GM23338 (cell line): Measurements from ENCODE around the gene SELP. TPM values are rescaled to one million over a fixed set of nuclear protein-coding genes. Genes with fewer than 3 reads are reported as not detected.

Experiments
- ATAC-seq: fragments of 200-7000 bp; cut with Tn5 transposase; 3 replicates; pipeline ENCODE4 v1.9.1; 2020
- DNase-seq: peaks from one replicate; pipeline ENCODE4 v3.0.0-alpha.2; 2015; ENCODE audit warnings: low spot score
- H2AFZ ChIP-seq: fragments of 200-600 bp; sonication (generic); 2 replicates; pipeline ENCODE4 v1.8.0; 2016; ENCODE audit warnings: antibody characterized with exemption, mild to moderate bottlenecking, moderate library complexity
- H3F3A ChIP-seq: fragments of 200-600 bp; sonication (generic); replicated peaks from 2 replicates; pipeline ENCODE4 v1.8.0; 2017; ENCODE audit warnings: antibody characterized with exemption, mixed run types, low read depth
- H3K27ac ChIP-seq: fragments of 200-600 bp; sonication (generic); 2 replicates; pipeline ENCODE4 v1.6.1; 2016; ENCODE audit warnings: low read depth
- H3K27me3 ChIP-seq: fragments of 200-600 bp; sonication (generic); 2 replicates; pipeline ENCODE4 v1.8.0; 2016; ENCODE audit warnings: mild to moderate bottlenecking, mixed run types, moderate library complexity; ENCODE audit not compliant: insufficient read depth
- H3K36me3 ChIP-seq: fragments of 200-600 bp; sonication (generic); 2 replicates; pipeline ENCODE4 v1.8.0; 2016; ENCODE audit warnings: mild to moderate bottlenecking; ENCODE audit not compliant: insufficient read depth
- H3K4me1 ChIP-seq: fragments of 200-600 bp; sonication (generic); 2 replicates; pipeline ENCODE4 v1.8.0; 2016; ENCODE audit warnings: mild to moderate bottlenecking, moderate library complexity; ENCODE audit not compliant: insufficient read depth
- H3K4me2 ChIP-seq: fragments of 200-600 bp; sonication (generic); 2 replicates; pipeline ENCODE4 v1.7.1; 2017; ENCODE audit warnings: mixed run types
- H3K4me3 ChIP-seq: fragments of 200-600 bp; sonication (generic); 2 replicates; pipeline ENCODE4 v1.6.1; 2016; ENCODE audit warnings: mixed run types
- H3K79me2 ChIP-seq: fragments of 200-600 bp; sonication (generic); replicated peaks from 2 replicates; pipeline ENCODE4 v1.8.0; 2017; ENCODE audit warnings: mild to moderate bottlenecking; ENCODE audit not compliant: insufficient read depth
- H3K9me2 ChIP-seq: fragments of 200-600 bp; sonication (generic); 2 replicates; pipeline ENCODE4 v1.8.0; 2017; ENCODE audit not compliant: insufficient read depth
- H4K20me1 ChIP-seq: fragments of 200-600 bp; sonication (generic); replicated peaks from 2 replicates; pipeline ENCODE4 v1.8.0; 2017; ENCODE audit warnings: mild to moderate bottlenecking; ENCODE audit not compliant: insufficient read depth
- H3K27ac Mint-ChIP-seq: 2 replicates; pipeline ENCODE4 v1.8.0; 2020; ENCODE audit warnings: inconsistent platforms, mild to moderate bottlenecking, moderate library complexity, mixed read lengths
- H3K27me3 Mint-ChIP-seq: 3 replicates; pipeline ENCODE4 v1.8.0; 2022; ENCODE audit warnings: low read depth, mild to moderate bottlenecking, moderate library complexity, mixed read lengths, inconsistent platforms; ENCODE audit not compliant: insufficient read depth, poor library complexity
- H3K36me3 Mint-ChIP-seq: 3 replicates; pipeline ENCODE4 v1.8.0; 2021; ENCODE audit warnings: low read depth, mild to moderate bottlenecking, inconsistent platforms, moderate library complexity, mixed read lengths
- H3K4me1 Mint-ChIP-seq: 3 replicates; pipeline ENCODE4 v1.8.0; 2020; ENCODE audit warnings: mild to moderate bottlenecking, inconsistent platforms, mixed read lengths
- H3K4me3 Mint-ChIP-seq: 3 replicates; pipeline ENCODE4 v1.8.0; 2021; ENCODE audit warnings: moderate library complexity, mild to moderate bottlenecking, inconsistent platforms, mixed read lengths
- H3K9me3 Mint-ChIP-seq: 3 replicates; pipeline ENCODE4 v1.8.0; 2020; ENCODE audit warnings: moderate library complexity, mild to moderate bottlenecking, inconsistent platforms, mixed read lengths
- CREB1 ChIP-seq: fragments of 250-450 bp; sonication (Bioruptor Pico); IDR thresholded peaks from 2 replicates; pipeline ENCODE4 v1.5.0; 2020; ENCODE audit warnings: low read depth, mild to moderate bottlenecking, moderate library complexity
- EZH2phosphoT487 ChIP-seq: fragments of 200-600 bp; sonication (generic); IDR thresholded peaks from one replicate; pipeline ENCODE4 v1.8.1; 2018; ENCODE audit warnings: antibody characterized with exemption; ENCODE audit not compliant: unreplicated experiment
- NANOG ChIP-seq: IDR thresholded peaks from 2 replicates; pipeline ENCODE4 v1.6.1; 2016; ENCODE audit warnings: antibody characterized with exemption, borderline replicate concordance
- POLR2AphosphoS5 ChIP-seq: IDR thresholded peaks from 2 replicates; pipeline ENCODE4 v1.6.1; 2016; ENCODE audit warnings: antibody characterized with exemption, low read depth
- STAT1 ChIP-seq: IDR thresholded peaks from one replicate; pipeline ENCODE4 v1.6.1; 2016; ENCODE audit warnings: antibody characterized with exemption; ENCODE audit not compliant: unreplicated experiment
- ZNF331 ChIP-seq: fragments of 250-450 bp; sonication (Bioruptor Pico); IDR thresholded peaks from 2 replicates; pipeline ENCODE4 v1.5.0; 2020; ENCODE audit warnings: low read depth, mild to moderate bottlenecking, moderate library complexity
- polyA plus RNA-seq: library from polyadenylated mRNA; unstranded; fragments of >200 nt; fragmentation: Nextera tagmentation; extraction: Ambion mirVana; gene quantifications from 2 replicates; pipeline ENCODE4 v1.2.1, GENCODE V29; 2016
- total RNA-seq: library from RNA; depleted of rRNA; stranded (reverse); fragments of >200 nt; shearing (Covaris generic); gene quantifications from 2 replicates; pipeline ENCODE4 v1.2.3, GENCODE V29; 2014
- TF ChIP-seq, protein P1 (sequence below): fragments of 250-450 bp; sonication (Bioruptor Pico); IDR thresholded peaks from 2 replicates; pipeline ENCODE4 v1.5.0; 2020; ENCODE audit warnings: mild to moderate bottlenecking, moderate library complexity

SELP gene
- total and polyA plus RNA-seq, 2 experiments from 2014 or later: not detected

DNA sequence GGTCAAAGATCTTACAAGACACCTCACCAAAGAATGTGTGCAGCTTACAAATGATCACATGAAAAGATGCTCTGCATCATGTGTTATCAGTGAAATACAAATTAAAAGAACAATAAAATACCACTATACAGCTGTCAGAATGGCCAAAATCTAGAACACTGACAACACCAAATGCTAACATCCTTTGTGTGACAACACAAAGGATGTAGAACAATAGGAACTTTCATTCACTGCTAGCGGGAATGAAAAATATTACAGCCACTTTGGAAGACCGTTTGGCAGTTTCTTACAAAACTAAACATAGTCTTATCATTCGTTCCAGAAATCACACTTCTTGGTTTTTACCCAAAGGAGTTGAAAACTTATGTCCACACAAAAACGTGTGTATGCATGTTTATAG is 20.6 kb upstream of the SELP start:
- TF ChIP-seq ZNF331 (CRISPR knock-in tag) (no peak), NANOG (no peak), POLR2AphosphoS5 (no peak)
- TF ChIP-seq, protein P1, sequence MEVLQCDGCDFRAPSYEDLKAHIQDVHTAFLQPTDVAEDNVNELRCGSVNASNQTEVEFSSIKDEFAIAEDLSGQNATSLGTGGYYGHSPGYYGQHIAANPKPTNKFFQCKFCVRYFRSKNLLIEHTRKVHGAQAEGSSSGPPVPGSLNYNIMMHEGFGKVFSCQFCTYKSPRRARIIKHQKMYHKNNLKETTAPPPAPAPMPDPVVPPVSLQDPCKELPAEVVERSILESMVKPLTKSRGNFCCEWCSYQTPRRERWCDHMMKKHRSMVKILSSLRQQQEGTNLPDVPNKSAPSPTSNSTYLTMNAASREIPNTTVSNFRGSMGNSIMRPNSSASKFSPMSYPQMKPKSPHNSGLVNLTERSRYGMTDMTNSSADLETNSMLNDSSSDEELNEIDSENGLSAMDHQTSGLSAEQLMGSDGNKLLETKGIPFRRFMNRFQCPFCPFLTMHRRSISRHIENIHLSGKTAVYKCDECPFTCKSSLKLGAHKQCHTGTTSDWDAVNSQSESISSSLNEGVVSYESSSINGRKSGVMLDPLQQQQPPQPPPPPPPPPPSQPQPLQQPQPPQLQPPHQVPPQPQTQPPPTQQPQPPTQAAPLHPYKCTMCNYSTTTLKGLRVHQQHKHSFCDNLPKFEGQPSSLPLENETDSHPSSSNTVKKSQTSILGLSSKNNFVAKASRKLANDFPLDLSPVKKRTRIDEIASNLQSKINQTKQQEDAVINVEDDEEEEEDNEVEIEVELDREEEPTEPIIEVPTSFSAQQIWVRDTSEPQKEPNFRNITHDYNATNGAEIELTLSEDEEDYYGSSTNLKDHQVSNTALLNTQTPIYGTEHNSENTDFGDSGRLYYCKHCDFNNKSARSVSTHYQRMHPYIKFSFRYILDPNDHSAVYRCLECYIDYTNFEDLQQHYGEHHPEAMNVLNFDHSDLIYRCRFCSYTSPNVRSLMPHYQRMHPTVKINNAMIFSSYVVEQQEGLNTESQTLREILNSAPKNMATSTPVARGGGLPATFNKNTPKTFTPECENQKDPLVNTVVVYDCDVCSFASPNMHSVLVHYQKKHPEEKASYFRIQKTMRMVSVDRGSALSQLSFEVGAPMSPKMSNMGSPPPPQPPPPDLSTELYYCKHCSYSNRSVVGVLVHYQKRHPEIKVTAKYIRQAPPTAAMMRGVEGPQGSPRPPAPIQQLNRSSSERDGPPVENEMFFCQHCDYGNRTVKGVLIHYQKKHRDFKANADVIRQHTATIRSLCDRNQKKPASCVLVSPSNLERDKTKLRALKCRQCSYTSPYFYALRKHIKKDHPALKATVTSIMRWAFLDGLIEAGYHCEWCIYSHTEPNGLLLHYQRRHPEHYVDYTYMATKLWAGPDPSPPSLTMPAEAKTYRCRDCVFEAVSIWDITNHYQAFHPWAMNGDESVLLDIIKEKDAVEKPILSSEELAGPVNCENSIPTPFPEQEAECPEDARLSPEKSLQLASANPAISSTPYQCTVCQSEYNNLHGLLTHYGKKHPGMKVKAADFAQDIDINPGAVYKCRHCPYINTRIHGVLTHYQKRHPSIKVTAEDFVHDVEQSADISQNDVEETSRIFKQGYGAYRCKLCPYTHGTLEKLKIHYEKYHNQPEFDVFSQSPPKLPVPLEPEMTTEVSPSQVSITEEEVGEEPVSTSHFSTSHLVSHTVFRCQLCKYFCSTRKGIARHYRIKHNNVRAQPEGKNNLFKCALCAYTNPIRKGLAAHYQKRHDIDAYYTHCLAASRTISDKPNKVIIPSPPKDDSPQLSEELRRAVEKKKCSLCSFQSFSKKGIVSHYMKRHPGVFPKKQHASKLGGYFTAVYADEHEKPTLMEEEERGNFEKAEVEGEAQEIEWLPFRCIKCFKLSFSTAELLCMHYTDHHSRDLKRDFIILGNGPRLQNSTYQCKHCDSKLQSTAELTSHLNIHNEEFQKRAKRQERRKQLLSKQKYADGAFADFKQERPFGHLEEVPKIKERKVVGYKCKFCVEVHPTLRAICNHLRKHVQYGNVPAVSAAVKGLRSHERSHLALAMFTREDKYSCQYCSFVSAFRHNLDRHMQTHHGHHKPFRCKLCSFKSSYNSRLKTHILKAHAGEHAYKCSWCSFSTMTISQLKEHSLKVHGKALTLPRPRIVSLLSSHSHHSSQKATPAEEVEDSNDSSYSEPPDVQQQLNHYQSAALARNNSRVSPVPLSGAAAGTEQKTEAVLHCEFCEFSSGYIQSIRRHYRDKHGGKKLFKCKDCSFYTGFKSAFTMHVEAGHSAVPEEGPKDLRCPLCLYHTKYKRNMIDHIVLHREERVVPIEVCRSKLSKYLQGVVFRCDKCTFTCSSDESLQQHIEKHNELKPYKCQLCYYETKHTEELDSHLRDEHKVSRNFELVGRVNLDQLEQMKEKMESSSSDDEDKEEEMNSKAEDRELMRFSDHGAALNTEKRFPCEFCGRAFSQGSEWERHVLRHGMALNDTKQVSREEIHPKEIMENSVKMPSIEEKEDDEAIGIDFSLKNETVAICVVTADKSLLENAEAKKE (CRISPR knock-in tag): no peak
- Histone ChIP-seq H3K79me2 (no peaks in the 10 kb centered on the region), H3K9me2 (no peaks in the 10 kb centered on the region), H3K4me2 (no peak overlapping the region), H3K36me3 (no peaks in the 10 kb centered on the region), H3F3A (no peaks in the 10 kb centered on the region), H2AFZ (no peak overlapping the region), H3K27me3 (no peaks in the 10 kb centered on the region), H4K20me1 (no peaks in the 10 kb centered on the region), H3K27ac (no peak overlapping the region), H3K4me3 (no peak overlapping the region), H3K4me1 (no peaks in the 10 kb centered on the region)
- ATAC-seq: no peak
- no peak overlapping the region for H3K4me3 Mint-ChIP-seq
- no peak for DNase-seq
- peaks cover 2% of the 10 kb centered on the region; the same call in 1 of the 3 replicates for H3K4me1 Mint-ChIP-seq
- no peaks in the 10 kb centered on the region; the same call in 2 of the 3 replicates for H3K9me3 Mint-ChIP-seq
- H3K36me3 Mint-ChIP-seq: no peaks in the 10 kb centered on the region
- H3K27me3 Mint-ChIP-seq: no peaks in the 10 kb centered on the region
- H3K27ac Mint-ChIP-seq: no peak overlapping the region

DNA sequence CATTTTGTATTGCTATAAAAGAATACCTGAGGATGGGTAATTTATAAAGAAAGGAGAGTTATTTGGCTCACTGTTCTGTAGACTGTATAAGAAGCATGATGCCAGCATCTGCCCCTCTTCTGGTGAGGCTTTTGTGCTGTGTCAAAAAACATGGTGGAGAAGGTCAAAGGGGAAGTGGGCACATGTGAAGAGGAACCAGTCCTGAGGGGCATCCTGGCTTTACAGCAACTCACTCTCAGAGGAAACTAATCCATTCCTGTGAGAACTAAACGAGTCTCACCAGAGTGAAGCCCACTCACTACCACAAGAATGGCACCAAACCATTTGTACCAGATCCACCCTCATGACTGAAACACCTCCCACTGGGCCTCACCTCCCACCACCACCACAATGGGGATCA is 18.8 kb upstream of the SELP start:
- H3K4me1 Mint-ChIP-seq: peaks cover 2% of the 10 kb centered on the region; the same call in 1 of the 3 replicates
- no peaks in the 10 kb centered on the region for H3K79me2 ChIP-seq
- no peak overlapping the region for H3K4me3 ChIP-seq
- H3K36me3 Mint-ChIP-seq: no peaks in the 10 kb centered on the region
- H4K20me1 ChIP-seq: no peaks in the 10 kb centered on the region
- no peak overlapping the region for H3K4me2 ChIP-seq
- H3K27me3 Mint-ChIP-seq: no peaks in the 10 kb centered on the region
- no peak overlapping the region for H2AFZ ChIP-seq
- DNase-seq (no peak), ATAC-seq (no peak)
- no peaks in the 10 kb centered on the region for H3F3A ChIP-seq
- H3K9me2 ChIP-seq: no peaks in the 10 kb centered on the region
- H3K36me3 ChIP-seq: no peaks in the 10 kb centered on the region
- H3K27me3 ChIP-seq: no peaks in the 10 kb centered on the region
- H3K27ac ChIP-seq: no peak overlapping the region
- no peaks in the 10 kb centered on the region for H3K9me3 Mint-ChIP-seq
- H3K4me3 Mint-ChIP-seq: no peak overlapping the region
- no peak overlapping the region for H3K27ac Mint-ChIP-seq
- H3K4me1 ChIP-seq: no peaks in the 10 kb centered on the region
- no peak for TF ChIP-seq CREB1 (CRISPR knock-in tag)
- TF ChIP-seq POLR2AphosphoS5: no peak
- TF ChIP-seq EZH2phosphoT487: no peak
- TF ChIP-seq, protein P1 (CRISPR knock-in tag): no peak
- no peak for TF ChIP-seq NANOG
- no peak for TF ChIP-seq STAT1
